GM12878 (cell line): ENCODE data around the gene PYGB. TPM values are rescaled to one million over a fixed set of nuclear protein-coding genes. Genes with fewer than 3 reads are reported as not detected.
A peak's percentile ranks its signal among the peaks of the same experiment; 100 is the strongest.

Experiments used
- ATAC-seq: fragments of 200-7000 bp; cut with Tn5 transposase; 3 replicates; pipeline ENCODE4 v1.9.1; 2020; ENCODE audit warnings: mild to moderate bottlenecking, moderate library complexity
- BruUV-seq: library from RNA; stranded (reverse); fragments of 400-500 nt; replicated peaks from 2 replicates; lab custom pipeline; 2021; lab: Mats Ljungman, UMichigan
- CTCF ChIA-PET: fragments of 300-600 bp; sonication (Branson Sonifier 250); formaldehyde crosslinking; extraction: SDS; loops from one replicate; lab custom pipeline; 2021; ENCODE audit warnings: inconsistent platforms; lab: Yijun Ruan, JAX
- POLR2A ChIA-PET: fragments of 350-600 bp; formaldehyde crosslinking; extraction: SDS; loops from one replicate; lab custom pipeline; 2021; ENCODE audit warnings: inconsistent platforms; lab: Charles Lee
- RAD21 ChIA-PET: fragments of 300-600 bp; sonication (Branson Sonifier 250); formaldehyde crosslinking; loops from one replicate; lab custom pipeline; 2023; ENCODE audit warnings: antibody characterized with exemption; ENCODE audit not compliant: unreplicated experiment; lab: Charles Lee
- SMC1A ChIA-PET: fragments of 300-600 bp; sonication (Branson Sonifier 250); formaldehyde crosslinking; loops from one replicate; lab custom pipeline; 2023; ENCODE audit not compliant: unreplicated experiment, uncharacterized antibody; lab: Charles Lee
- DNase-seq: peaks from one replicate; pipeline ENCODE4 v3.0.0-alpha.2; 2011; ENCODE audit warnings: low read depth, low spot score
- FAIRE-seq: peaks from 3 replicates; lab custom pipeline; 2011; peaks lifted over from hg19 to GRCh38; lab: Jason Lieb, UNC
- H2AFZ ChIP-seq: 2 replicates; pipeline ENCODE4 v1.6.0; 2011; ENCODE audit warnings: low read depth, low read length, control low read depth; ENCODE audit not compliant: control insufficient read depth
- H3K27ac ChIP-seq: 2 replicates; pipeline ENCODE4 v1.5.1; 2011; ENCODE audit warnings: control low read depth; ENCODE audit not compliant: control insufficient read depth, insufficient read depth
- H3K27me3 ChIP-seq, 2 experiments: replicated peaks in 1 of 2; 2 replicates each; pipeline versions ENCODE4 v1.6.0 to v1.6.1; 2011; ENCODE audit warnings: low read length in 1 of 2; ENCODE audit not compliant: control insufficient read depth in 2 of 2, insufficient read depth in 2 of 2
- H3K36me3 ChIP-seq, 2 experiments: 2 replicates each; pipeline ENCODE4 v1.5.1; 2011; ENCODE audit warnings: low read length in 1 of 2; ENCODE audit not compliant: control insufficient read depth in 2 of 2, insufficient read depth in 2 of 2
- H3K4me1 ChIP-seq: 2 replicates; pipeline ENCODE4 v1.6.1; 2011; ENCODE audit warnings: mild to moderate bottlenecking, low read length, moderate library complexity, mixed read lengths; ENCODE audit not compliant: control insufficient read depth, insufficient read depth
- H3K4me2 ChIP-seq: 2 replicates; pipeline ENCODE4 v1.6.0; 2011; ENCODE audit warnings: control low read depth; ENCODE audit not compliant: control insufficient read depth, insufficient read depth
- H3K4me3 ChIP-seq: fragments of 200-600 bp; sonication (generic); 2 replicates; pipeline ENCODE4 v1.5.1; 2016
- H3K79me2 ChIP-seq: 2 replicates; pipeline ENCODE4 v1.6.0; 2011; ENCODE audit warnings: low read length; ENCODE audit not compliant: control insufficient read depth, insufficient read depth
- H3K9ac ChIP-seq: 2 replicates; pipeline ENCODE4 v1.8.0; 2011; ENCODE audit warnings: low read length, control low read depth, mixed read lengths; ENCODE audit not compliant: control insufficient read depth, insufficient read depth
- H3K9me3 ChIP-seq: replicated peaks from 3 replicates; pipeline ENCODE4 v1.5.1; 2011; ENCODE audit warnings: mild to moderate bottlenecking, low read length; ENCODE audit not compliant: control insufficient read depth, insufficient read depth
- H4K20me1 ChIP-seq: 2 replicates; pipeline ENCODE4 v1.6.0; 2011; ENCODE audit not compliant: control insufficient read depth, insufficient read depth
- BCL11A ChIP-seq: IDR thresholded peaks from 2 replicates; pipeline ENCODE4 v1.6.1; 2011; ENCODE audit warnings: low read depth, low read length
- CREB1 ChIP-seq: IDR thresholded peaks from 2 replicates; pipeline ENCODE4 v1.6.1; 2012; ENCODE audit warnings: low read depth, mild to moderate bottlenecking, inconsistent platforms
- EED ChIP-seq: sonication (generic); IDR thresholded peaks from 2 replicates; pipeline ENCODE4 v1.6.1; 2016; ENCODE audit warnings: antibody characterized with exemption, low read depth
- EP300 ChIP-seq, 2 experiments: fragments of 150-350 bp in 1 of 2; IDR thresholded peaks; 2 replicates each; pipeline ENCODE4 v1.6.1; 2011 to 2012; ENCODE audit warnings: low read depth in 2 of 2, low read length in 2 of 2, borderline replicate concordance in 1 of 2, improper control_type of control experiment in 1 of 2, inconsistent platforms in 1 of 2; ENCODE audit not compliant: control insufficient read depth in 1 of 2
- ETV6 ChIP-seq, 2 experiments: fragments of 450-650 bp in 1 of 2; IDR thresholded peaks in 1 of 2; conservative IDR thresholded peaks in 1 of 2; 2 replicates each; pipeline ENCODE4 v1.6.1; 2014; ENCODE audit warnings: antibody characterized with exemption in 1 of 2, borderline replicate concordance in 1 of 2, low read depth in 1 of 2, mild to moderate bottlenecking in 1 of 2, moderate library complexity in 1 of 2
- FOXK2 ChIP-seq: fragments of 450-650 bp; IDR thresholded peaks from 2 replicates; pipeline ENCODE4 v1.6.1; 2017; ENCODE audit warnings: mild to moderate bottlenecking, moderate library complexity
- IRF5 ChIP-seq: fragments of 450-650 bp; IDR thresholded peaks from 2 replicates; pipeline ENCODE4 v1.6.1; 2017; ENCODE audit warnings: borderline replicate concordance
- MEF2B ChIP-seq: fragments of 450-650 bp; IDR thresholded peaks from 2 replicates; pipeline ENCODE4 v1.6.1; 2018; ENCODE audit warnings: mild to moderate bottlenecking, moderate library complexity; ENCODE audit not compliant: partially characterized antibody, poor library complexity, severe bottlenecking
- MXI1 ChIP-seq: fragments of 150-350 bp; IDR thresholded peaks from 2 replicates; pipeline ENCODE4 v1.6.1; 2011; ENCODE audit warnings: low read depth, mild to moderate bottlenecking, inconsistent platforms, low read length, improper control_type of control experiment
- NBN ChIP-seq: fragments of 450-650 bp; IDR thresholded peaks from 2 replicates; pipeline ENCODE4 v1.6.1; 2016
- NR2C2 ChIP-seq: IDR thresholded peaks from 2 replicates; pipeline ENCODE4 v1.6.1; 2011; ENCODE audit warnings: borderline replicate concordance, low read depth; ENCODE audit not compliant: control insufficient read depth, insufficient read length
- NR2F1 ChIP-seq: fragments of 450-650 bp; conservative IDR thresholded peaks from 2 replicates; pipeline ENCODE4 v1.6.1; 2017; ENCODE audit warnings: mild to moderate bottlenecking
- POLR2AphosphoS5 ChIP-seq: IDR thresholded peaks from 2 replicates; pipeline ENCODE4 v1.6.1; 2011; ENCODE audit warnings: mild to moderate bottlenecking, low read length, inconsistent platforms
- RAD21 ChIP-seq: IDR thresholded peaks from 2 replicates; pipeline ENCODE4 v1.6.1; 2011; ENCODE audit warnings: mild to moderate bottlenecking, low read depth, low read length, moderate library complexity; ENCODE audit not compliant: insufficient read depth
- RB1 ChIP-seq: fragments of 450-650 bp; formaldehyde crosslinking; IDR thresholded peaks from 2 replicates; pipeline ENCODE4 v1.6.1; 2017; ENCODE audit warnings: mild to moderate bottlenecking, borderline replicate concordance
- RELA ChIP-seq: fragments of 450-650 bp; IDR thresholded peaks from 2 replicates; pipeline ENCODE4 v1.8.0; 2014; ENCODE audit warnings: borderline replicate concordance; ENCODE audit not compliant: partially characterized antibody
- SIN3A ChIP-seq: IDR thresholded peaks from 2 replicates; pipeline ENCODE4 v1.6.1; 2012; ENCODE audit warnings: low read depth, low read length, improper control_type of control experiment
- ZBED1 ChIP-seq: IDR thresholded peaks from 2 replicates; pipeline ENCODE4 v1.6.1; 2016; ENCODE audit warnings: borderline replicate concordance
- ZNF24 ChIP-seq: fragments of 450-650 bp; IDR thresholded peaks from 2 replicates; pipeline ENCODE4 v1.6.1; 2017; ENCODE audit warnings: antibody characterized with exemption, mild to moderate bottlenecking
- WGBS: methylation state at CpG from one replicate; pipeline ENCODE4 v1.1.6; 2016; ENCODE audit warnings: low lambda C conversion rate; ENCODE audit not compliant: insufficient replicate concordance, insufficient coverage; ENCODE audit errors: missing lambda C conversion rate; 5-methylcytosine and 5-hydroxymethylcytosine counted together
- in situ Hi-C: fragments of 300-500 bp; cut with MboI; formaldehyde crosslinking; loops from 9 replicates; pipeline ENCODE4 v1.14.3; 2018; ENCODE audit warnings: mixed read lengths
- intact Hi-C: fragments of 100-400 bp; cut with micrococcal nuclease; formaldehyde crosslinking; loops from one replicate; pipeline ENCODE4 v1.14.2; 2022; ENCODE audit not compliant: unreplicated experiment
- polyA plus RNA-seq, 11 experiments: library from polyadenylated mRNA; depleted of rRNA in 4 of 11; unstranded in 6 of 11; stranded (reverse) in 5 of 11; fragments of >200 nt; fragmentation: Nextera tagmentation in 4 of 11; fragmentation: Illumina TruSeq in 1 of 11; extraction: Ambion mirVana in 4 of 11; extraction: Trizol in 1 of 11; gene quantifications; 1 replicate in 1 of 11; 2 replicates in 10 of 11; pipeline versions ENCODE4 v1.2.1 to v1.2.3, GENCODE V29; 2011 to 2016; ENCODE audit warnings: inconsistent platforms in 2 of 11, missing spikeins in 2 of 11, low read depth in 1 of 11
- total RNA-seq, 4 experiments: library from RNA; depleted of rRNA in 3 of 4; stranded (reverse); fragments of >200 nt in 3 of 4; fragmentation: Illumina TruSeq in 1 of 4; extraction: Trizol in 1 of 4; gene quantifications; 2 replicates each; pipeline versions ENCODE4 v1.2.1 to v1.2.3, GENCODE V29; 2013 to 2021
- TF ChIP-seq, protein P1 (sequence below): fragments of 450-650 bp; IDR thresholded peaks from 2 replicates; pipeline ENCODE4 v1.6.1; 2014; ENCODE audit warnings: mild to moderate bottlenecking

The PYGB gene
- total and polyA plus RNA-seq, 10 of the 15 experiments (the other 5 are each of a cell fraction or from before 2014, with no cell fraction given): 0.34 to 33.5 (median 21.8) TPM

GRCh38 chr20:25310268-25310920 lies 62.5 kb downstream of the PYGB start:
- ChIA-PET CTCF (interaction anchor here (0.6 to 2.6 kb wide), 9 partner anchors 8 to 97 kb away, joined by 3 to 23 read pairs (median 4); partner anchors contain the start of gene GINS1), POLR2A (no interaction called here), SMC1A (interaction anchor here (0.7 to 2.6 kb wide), 8 partner anchors 11 to 87 kb away, joined by 3 to 39 read pairs (median 4); partner anchors contain the start of gene ABHD12), RAD21 (interaction anchor here (0.7 to 3.5 kb wide), 6 partner anchors 8 to 97 kb away, joined by 3 to 29 read pairs (median 3); partner anchors contain the start of gene GINS1)
- peaks cover 10 to 13% of the 10 kb centered on the region in 2 experiments; a peak in 3 of 4 replicates for H3K36me3 ChIP-seq
- H3K4me3 ChIP-seq: peak overlapping the region; percentile 55; the same call in 1 of the 2 replicates
- H3K9ac ChIP-seq: peak overlapping the region; percentile 53
- DNase-seq (peak; percentile 67), ATAC-seq (peak; percentile 97), FAIRE-seq (peak; percentile 88)
- intact Hi-C loops (loop anchor here (10.0 kb wide), 1 partner anchor 314 kb away; the partner anchor contains the start of gene NANP), in situ Hi-C loops (no loop called here)
- no TSS peak for BruUV-seq
- WGBS: 20% methylated on average over 6 of the region's 6 CpGs
- H3K4me2 ChIP-seq: peak overlapping the region; percentile 83
- H3K27ac ChIP-seq: peak overlapping the region; percentile 92
- peak overlapping the region; percentile 71 for H2AFZ ChIP-seq
- no peaks in the 10 kb centered on the region for H3K27me3 ChIP-seq
- H3K9me3 ChIP-seq: no peaks in the 10 kb centered on the region
- H3K4me1 ChIP-seq: peaks cover 33% of the 10 kb centered on the region
- H3K79me2 ChIP-seq: no peaks in the 10 kb centered on the region; the same call in 1 of the 2 replicates
- H4K20me1 ChIP-seq: no peaks in the 10 kb centered on the region
- TF ChIP-seq NR2F1 (peak; percentile 99), MEF2B (peak; percentile 16), RELA (no peak), IRF5 (peak; percentile 41; the same call in 1 of the 2 replicates), MXI1 (peak; percentile 9; the same call in 1 of the 2 replicates), RB1 (no peak), ZBED1 (no peak), EED (peak; percentile 82; the same call in 1 of the 2 replicates), EP300 (IDR thresholded peaks at IDR 0.05; ENCODE audit: borderline replicate concordance in 1 of 2, control insufficient read depth in 1 of 2, low read depth in 2 of 2, low read length in 2 of 2) (peak; percentile 30 to 55; a peak in 2 of 4 replicates), BCL11A (peak; percentile 57; the same call in 1 of the 2 replicates), CREB1 (peak; percentile 43; the same call in 1 of the 2 replicates), ZNF24 (no peak), FOXK2 (0 out of 2 replicates have a peak, but pooled peaks have one; percentile 13), NBN (peak; percentile 95), SIN3A (0 out of 2 replicates have a peak, but pooled peaks have one; percentile 43), RAD21 (peak; percentile 91), ETV6 (conservative IDR thresholded peaks at IDR 0.05 in 1 of 2, IDR thresholded peaks at IDR 0.05 in 1 of 2; ENCODE audit: borderline replicate concordance in 1 of 2, low read depth in 1 of 2) (no peak), NR2C2 (no peak), POLR2AphosphoS5 (no peak)
- TF ChIP-seq, protein P1, sequence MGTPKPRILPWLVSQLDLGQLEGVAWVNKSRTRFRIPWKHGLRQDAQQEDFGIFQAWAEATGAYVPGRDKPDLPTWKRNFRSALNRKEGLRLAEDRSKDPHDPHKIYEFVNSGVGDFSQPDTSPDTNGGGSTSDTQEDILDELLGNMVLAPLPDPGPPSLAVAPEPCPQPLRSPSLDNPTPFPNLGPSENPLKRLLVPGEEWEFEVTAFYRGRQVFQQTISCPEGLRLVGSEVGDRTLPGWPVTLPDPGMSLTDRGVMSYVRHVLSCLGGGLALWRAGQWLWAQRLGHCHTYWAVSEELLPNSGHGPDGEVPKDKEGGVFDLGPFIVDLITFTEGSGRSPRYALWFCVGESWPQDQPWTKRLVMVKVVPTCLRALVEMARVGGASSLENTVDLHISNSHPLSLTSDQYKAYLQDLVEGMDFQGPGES: no peak
